ENCODE measurements around the gene HYAL4.

- TF ChIP-seq CTCF (IDR thresholded peaks at IDR 0.05) (no peak), POLR2A (IDR thresholded peaks at IDR 0.05) (no peak)
These were observed 22.3 kb downstream of the HYAL4 start for GRCh38 chr7:123867225-123867624.
